GM10248 (cell line): ENCODE results near the gene SIRT2.

Experiments used
- CTCF ChIA-PET: fragments of 300-600 bp; sonication (Branson Sonifier 250); formaldehyde crosslinking; extraction: SDS; loops from one replicate; lab custom pipeline; 2021; ENCODE audit warnings: antibody characterized with exemption; lab: Yijun Ruan, JAX
- POLR2A ChIA-PET: fragments of 350-650 bp; sonication (Branson Sonifier 250); formaldehyde crosslinking; extraction: SDS; loops from one replicate; lab custom pipeline; 2020; ENCODE audit warnings: antibody characterized with exemption; lab: Yijun Ruan, JAX
- DNase-seq: peaks from one replicate; pipeline ENCODE4 v3.0.0; 2012; ENCODE audit errors: extremely low spot score
- TF ChIP-seq, protein P1 (sequence below): IDR thresholded peaks from 2 replicates; pipeline ENCODE4 v1.5.1; 2012; ENCODE audit warnings: mild to moderate bottlenecking, low read depth; ENCODE audit errors: extremely low read depth, missing control alignments, control extremely low read depth

Gene SIRT2

DNA sequence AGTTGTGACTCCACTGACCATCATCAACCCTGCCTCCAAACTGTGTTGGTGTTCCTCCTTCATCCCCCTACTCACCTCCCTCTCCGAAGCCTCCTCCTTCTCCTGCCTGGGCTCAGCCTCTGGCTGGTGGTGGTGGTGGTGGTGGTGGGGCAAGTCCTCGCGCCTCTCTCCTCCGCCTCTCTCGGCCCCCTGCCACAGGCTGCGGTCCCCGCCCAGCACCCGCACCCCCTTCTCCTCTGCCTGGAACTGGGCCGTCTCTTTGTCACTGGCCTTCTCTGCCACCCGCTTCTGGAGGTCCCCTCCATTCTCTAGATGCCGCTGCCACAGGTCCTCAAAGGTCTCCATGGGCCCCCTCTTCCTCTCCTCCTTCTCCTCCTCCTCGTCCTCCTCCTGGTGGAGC, 11.1 kb upstream of the SIRT2 start:
- CTCF ChIA-PET, result no interaction called here
- POLR2A ChIA-PET, result no interaction called here
- TF ChIP-seq, protein P1, sequence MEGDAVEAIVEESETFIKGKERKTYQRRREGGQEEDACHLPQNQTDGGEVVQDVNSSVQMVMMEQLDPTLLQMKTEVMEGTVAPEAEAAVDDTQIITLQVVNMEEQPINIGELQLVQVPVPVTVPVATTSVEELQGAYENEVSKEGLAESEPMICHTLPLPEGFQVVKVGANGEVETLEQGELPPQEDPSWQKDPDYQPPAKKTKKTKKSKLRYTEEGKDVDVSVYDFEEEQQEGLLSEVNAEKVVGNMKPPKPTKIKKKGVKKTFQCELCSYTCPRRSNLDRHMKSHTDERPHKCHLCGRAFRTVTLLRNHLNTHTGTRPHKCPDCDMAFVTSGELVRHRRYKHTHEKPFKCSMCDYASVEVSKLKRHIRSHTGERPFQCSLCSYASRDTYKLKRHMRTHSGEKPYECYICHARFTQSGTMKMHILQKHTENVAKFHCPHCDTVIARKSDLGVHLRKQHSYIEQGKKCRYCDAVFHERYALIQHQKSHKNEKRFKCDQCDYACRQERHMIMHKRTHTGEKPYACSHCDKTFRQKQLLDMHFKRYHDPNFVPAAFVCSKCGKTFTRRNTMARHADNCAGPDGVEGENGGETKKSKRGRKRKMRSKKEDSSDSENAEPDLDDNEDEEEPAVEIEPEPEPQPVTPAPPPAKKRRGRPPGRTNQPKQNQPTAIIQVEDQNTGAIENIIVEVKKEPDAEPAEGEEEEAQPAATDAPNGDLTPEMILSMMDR, result no peak
- DNase-seq, result no peak

DNA sequence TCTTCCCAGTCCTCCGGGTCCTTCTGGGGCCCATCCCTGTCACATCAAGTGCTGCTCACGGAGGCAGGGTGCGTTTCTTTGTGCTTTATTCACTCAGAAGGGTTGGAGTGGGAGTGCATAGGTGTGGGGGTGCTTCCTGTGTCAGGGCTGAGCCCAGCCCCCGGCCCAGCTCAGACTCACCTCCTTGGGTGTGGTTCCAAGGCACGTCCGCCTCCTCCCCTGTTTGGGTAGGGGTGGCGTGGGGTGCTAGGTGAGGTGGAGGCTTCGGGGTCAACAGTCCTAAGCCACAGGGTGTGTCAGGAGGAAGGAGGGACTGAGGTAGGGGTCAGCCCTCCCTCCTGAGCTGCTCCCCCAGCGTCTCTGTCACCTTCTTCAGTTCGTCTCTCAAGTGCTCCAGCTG, 9.5 kb upstream of the SIRT2 start:
- ChIA-PET CTCF (interaction anchor here (3.4 kb wide), 1 partner anchor 21 kb away, joined by 22 read pairs; the partner anchor contains the start of genes MRPS12 and SARS2), POLR2A (no interaction called here)
- DNase-seq, result no peak
- TF ChIP-seq, protein P1, result no peak

DNA sequence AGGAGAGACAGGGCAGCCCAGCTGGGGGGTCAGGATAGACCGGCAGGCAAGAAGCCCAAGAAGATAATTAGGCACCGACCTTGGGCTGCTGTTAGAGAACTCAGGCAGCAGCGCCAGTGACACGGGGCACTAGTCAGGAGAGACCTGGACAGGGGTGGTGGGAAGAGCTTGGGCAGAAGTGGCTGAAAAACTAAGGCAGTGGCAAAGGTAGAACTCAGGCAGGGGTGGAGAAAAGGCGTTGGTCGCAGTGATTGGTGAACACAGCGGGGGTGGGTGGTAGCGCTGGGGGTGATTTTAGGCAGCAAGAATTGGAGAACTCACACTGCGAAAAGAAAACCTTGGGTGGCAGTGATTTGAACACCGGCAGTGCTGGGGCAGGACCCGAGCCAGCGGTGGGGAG, 8.3 kb upstream of the SIRT2 start:
- TF ChIP-seq, protein P1, result no peak
- CTCF ChIA-PET, result interaction anchor here (3.4 kb wide), 1 partner anchor 23 kb away, joined by 22 read pairs; the partner anchor contains the start of genes MRPS12 and SARS2
- POLR2A ChIA-PET, result interaction anchor here (0.6 kb wide), 1 partner anchor 51 kb away, joined by 3 read pairs; no protein-coding TSS in a partner anchor

DNA sequence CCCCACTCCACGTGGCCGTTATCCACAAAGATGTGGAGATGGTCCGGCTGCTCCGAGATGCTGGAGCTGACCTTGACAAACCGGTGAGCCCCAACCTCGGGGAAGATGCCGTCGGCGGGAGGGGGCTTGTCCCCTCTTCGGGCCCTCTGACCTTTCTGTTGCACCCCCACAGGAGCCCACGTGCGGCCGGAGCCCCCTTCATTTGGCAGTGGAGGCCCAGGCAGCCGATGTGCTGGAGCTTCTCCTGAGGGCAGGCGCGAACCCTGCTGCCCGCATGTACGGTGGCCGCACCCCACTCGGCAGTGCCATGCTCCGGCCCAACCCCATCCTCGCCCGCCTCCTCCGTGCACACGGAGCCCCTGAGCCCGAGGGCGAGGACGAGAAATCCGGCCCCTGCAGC, 7.8 kb upstream of the SIRT2 start:
- POLR2A ChIA-PET, result no interaction called here

More for the DNA sequence above, 8.3 kb upstream of the SIRT2 start:
- DNase-seq, result no peak

DNA sequence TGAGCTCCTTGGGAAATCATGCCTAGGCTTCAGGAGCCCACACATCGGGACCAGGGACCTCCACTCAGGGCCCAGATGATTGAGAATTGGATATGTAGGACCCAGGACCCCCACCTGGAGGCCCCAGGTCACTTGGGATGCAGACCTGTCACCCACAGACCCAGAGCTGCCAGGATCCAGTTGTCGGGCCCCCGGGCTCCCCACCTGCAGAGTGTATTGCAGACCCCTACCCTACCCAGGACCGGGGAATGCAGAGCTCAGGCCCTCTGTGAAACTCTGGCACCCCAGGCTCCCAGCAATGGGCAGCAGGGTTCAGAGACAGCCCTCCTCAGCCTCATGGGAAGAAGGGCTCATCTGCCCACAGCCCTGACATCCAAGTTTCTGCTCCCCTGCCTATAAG, 6.2 kb upstream of the SIRT2 start:
- no peak for DNase-seq
- POLR2A ChIA-PET, result interaction anchor here (0.6 kb wide), 1 partner anchor 173 kb away, joined by 3 read pairs; no protein-coding TSS in a partner anchor
- CTCF ChIA-PET, result interaction anchor here (0.9 to 3.4 kb wide), 4 partner anchors 14 to 223 kb away, joined by 3 to 22 read pairs (median 4); partner anchors contain the start of genes MRPS12 and SARS2
- TF ChIP-seq, protein P1, result no peak

More for the DNA sequence above, 7.8 kb upstream of the SIRT2 start:
- CTCF ChIA-PET, result interaction anchor here (1.2 to 3.4 kb wide), 2 partner anchors 19 to 23 kb away, joined by 3 to 22 read pairs; partner anchors contain the start of genes MRPS12 and SARS2
- DNase-seq, result no peak
- TF ChIP-seq, protein P1, result no peak

DNA sequence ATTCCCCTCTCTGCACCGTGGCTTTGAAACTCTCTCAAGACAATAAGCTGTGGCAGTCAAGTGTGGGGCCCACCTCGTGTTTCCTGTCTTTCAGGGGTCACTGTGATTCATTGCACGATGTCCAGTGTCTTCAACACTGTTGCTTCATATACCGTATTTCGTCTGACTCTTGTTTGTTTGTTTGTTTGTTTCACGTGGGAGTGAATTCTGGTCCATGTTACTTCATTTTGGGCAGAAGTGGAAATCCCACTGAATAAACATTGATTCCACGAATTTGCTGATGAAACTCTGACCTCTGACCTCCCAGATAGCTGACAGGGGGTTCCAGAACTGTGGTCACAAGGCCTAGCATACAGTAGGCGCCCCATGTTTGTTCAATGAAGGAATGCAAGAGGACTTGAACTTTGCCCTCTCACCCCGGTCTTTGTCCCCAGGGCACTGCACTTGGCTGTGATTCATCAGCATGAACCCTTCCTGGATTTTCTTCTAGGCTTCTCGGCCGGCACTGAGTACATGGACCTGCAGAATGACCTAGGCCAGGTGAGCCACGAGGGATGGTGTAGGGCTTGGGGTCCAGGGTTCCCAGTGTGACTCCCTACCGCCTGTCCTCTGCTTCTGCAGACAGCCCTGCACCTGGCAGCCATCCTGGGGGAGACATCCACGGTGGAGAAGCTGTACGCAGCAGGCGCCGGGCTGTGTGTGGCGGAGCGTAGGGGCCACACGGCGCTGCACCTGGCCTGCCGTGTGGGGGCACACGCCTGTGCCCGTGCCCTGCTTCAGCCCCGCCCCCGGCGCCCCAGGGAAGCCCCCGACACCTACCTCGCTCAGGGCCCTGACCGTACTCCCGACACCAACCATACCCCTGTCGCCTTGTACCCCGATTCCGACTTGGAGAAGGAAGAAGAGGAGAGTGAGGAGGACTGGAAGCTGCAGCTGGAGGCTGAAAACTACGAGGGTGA, 5.4 kb upstream of the SIRT2 start:
- POLR2A ChIA-PET, result interaction anchor here (0.6 kb wide), 1 partner anchor 172 kb away, joined by 3 read pairs; no protein-coding TSS in a partner anchor
- TF ChIP-seq, protein P1, result no peak
- no peak for DNase-seq
- CTCF ChIA-PET, result interaction anchor here (0.6 to 0.9 kb wide), 3 partner anchors 9 to 17 kb away, joined by 3 to 4 read pairs (median 3); no protein-coding TSS in a partner anchor
